G401 (cell line): ENCODE results near the gene PLCL2. TPM values are rescaled to one million over a fixed set of nuclear protein-coding genes. Genes with fewer than 3 reads are reported as not detected.

ENCODE experiments used
- DNase-seq: peaks from one replicate; pipeline ENCODE4 v3.0.0-alpha.2; 2015; ENCODE audit warnings: low spot score
- in situ Hi-C: cut with HindIII; loops from 2 replicates; pipeline ENCODE4 v1.10.0; 2016; ENCODE audit warnings: low sequenced_read_pairs, mixed read lengths
- total RNA-seq: library from RNA; depleted of rRNA; stranded (reverse); fragments of >200 nt; shearing (Covaris generic); gene quantifications from 2 replicates; pipeline ENCODE4 v1.2.3, GENCODE V29; 2014

The PLCL2 gene
- total RNA-seq, 1 experiment from 2014 or later, result not detected

- DNase-seq, result no peak
- in situ Hi-C loops, result no loop called here
These were observed 24.1 kb downstream of the PLCL2 start for GRCh38 chr3:16908896-16909295.

DNA sequence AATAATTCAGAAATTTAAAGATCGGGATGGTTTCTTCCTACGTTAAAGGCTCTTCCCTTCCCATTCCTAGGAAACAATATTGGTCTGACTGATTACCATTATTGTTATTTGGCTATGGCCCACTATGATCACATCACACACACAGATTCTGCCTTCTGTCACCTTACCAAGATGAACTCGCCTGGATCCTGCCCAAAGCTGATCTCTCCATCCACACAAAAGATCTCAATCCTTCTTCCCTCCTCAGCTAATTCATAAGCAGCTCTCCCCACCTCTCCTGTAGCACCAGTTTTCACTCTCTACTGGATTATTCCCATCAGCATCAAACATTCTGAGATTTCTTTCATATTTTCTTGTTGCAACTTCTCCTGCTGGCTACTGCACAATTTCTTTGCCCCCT, 25.0 kb downstream of the PLCL2 start:
- DNase-seq, result peak; percentile 77
- in situ Hi-C loops, result no loop called here

- in situ Hi-C loops, result no loop called here
- peak; percentile 73 for DNase-seq
These were observed 25.5 kb downstream of the PLCL2 start for GRCh38 chr3:16910207-16910606.

DNA sequence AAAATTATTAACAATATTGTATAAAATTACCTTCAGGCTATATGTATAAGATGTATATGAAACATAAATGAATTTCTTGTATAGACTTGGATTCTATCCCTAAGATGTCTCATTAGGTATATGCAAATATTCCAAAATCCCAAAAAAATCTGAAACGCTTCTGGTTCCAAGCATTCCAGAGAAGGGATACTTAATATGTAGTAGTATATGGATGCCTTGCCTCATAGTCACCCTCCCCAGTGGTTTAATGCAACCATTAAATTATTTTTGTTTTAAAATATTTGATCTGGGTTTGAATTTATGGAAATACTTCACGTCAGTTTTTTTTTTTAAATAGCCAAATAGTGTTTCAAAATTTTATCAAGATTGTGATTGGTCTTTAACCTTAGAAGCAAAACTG, 27.2 kb downstream of the PLCL2 start:
- in situ Hi-C loops, result no loop called here

DNA sequence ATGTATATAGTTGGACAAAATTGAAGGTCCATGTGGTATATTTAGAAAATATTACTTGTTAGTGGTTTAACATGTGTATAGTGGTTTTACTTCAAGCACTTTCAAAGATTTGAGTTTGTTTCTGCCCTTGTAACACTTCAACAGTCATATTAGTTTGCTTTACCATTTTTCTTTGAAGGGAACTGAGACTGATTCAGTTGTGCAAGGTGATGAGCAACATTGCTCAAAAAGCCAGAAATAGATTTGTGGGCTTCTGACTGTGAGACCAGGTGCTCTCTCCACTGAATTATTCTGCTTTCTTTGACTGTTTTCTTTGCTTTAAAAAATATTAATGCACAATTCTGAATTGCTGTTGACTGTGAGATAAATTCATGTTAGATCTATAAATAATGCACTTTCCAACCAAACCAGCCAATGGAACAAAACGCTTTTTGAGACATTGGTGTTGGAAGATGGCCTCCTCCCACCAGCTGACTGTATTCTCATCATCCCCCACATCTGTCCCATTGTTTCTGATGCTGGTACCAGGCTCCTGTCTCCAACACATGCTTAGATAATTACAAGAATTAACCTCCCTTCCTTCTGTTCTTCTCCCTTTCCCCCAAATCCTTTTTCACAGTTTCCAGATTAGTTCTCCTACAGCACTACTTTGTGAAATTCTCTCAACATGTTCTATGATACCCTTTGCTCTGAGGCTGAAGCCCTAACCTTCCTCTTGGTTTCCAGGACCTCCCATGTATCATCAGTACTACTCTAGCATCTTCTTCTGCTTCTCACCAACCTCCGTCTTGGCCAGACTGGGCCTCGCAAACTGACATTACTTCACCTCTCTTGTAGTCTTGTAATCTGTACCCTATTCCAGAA, 27.9 kb downstream of the PLCL2 start:
- DNase-seq, result peak; percentile 84
- in situ Hi-C loops, result no loop called here

More for the DNA sequence above, 27.2 kb downstream of the PLCL2 start:
- DNase-seq, result no peak

DNA sequence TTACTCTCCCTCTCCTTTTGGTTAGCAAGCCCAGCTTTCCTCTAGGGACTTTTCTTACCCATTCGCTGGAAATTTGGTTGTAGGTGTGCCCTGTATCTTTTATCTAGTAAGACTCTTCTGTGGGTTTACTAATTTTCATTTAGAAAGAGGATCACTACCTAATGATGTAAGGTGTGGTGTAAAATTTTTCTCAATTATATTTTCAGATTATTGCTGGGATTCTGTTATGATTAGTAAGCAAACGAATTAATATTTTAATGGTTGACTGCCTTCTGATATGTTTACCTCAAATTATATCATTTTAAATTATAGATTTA, 28.5 kb downstream of the PLCL2 start:
- no peak for DNase-seq
- in situ Hi-C loops, result no loop called here

DNA sequence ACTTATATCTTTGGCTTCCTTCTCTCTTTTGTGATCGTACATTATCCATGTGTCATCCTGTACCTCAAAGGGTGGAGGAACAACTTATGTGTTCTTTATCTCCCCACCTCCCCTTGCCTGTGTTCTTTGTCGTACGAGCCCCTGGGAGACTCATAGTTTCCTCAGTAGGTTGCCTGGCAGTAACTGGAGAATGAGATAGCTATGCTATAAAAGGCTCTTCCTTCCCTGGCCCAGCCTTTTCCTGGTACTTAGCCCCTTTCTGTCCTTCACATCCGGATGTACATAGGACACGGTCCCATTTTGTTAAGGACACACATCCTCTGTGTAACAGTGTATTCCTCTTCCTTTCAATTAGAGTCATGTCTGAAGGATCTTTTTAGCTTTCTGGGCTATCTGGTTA, 32.1 kb downstream of the PLCL2 start:
- no peak for DNase-seq
- in situ Hi-C loops, result no loop called here

GRCh38 chr3:16917256-16917935, 32.6 kb downstream of the PLCL2 start:
- DNase-seq, result peak; percentile 28
- in situ Hi-C loops, result no loop called here

DNA sequence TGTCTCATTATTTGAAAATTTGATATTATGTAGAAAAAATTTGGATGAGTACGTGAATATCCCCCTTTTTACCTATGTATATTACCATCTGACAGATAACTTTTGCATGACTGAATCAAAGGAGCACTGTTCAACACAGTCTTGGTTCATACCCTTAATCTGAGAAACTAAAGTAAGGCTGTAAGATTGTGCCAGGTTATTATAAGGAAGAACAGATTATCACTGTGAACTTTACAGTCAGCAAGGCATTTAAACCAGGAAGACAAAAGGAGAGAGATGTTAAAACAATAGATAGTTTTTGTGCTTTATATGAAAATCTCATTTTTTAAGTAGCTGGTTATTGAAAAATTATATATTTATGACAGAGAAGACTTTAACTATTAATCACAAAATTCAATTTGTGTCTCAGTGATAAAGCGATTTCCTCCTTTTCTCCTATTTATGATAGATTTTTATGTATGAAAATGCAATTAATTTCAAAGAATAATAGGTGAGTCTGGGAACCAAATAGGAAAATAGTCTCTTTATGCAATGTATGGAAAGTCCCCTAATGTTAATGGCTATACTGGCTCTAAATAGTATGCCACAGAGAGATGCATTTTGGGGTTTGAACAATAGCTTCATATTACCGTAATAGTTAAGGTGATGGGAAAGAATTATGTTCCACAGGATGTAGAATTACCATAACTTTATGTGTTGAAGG, 33.4 kb downstream of the PLCL2 start:
- in situ Hi-C loops, result no loop called here

GRCh38 chr3:16918683-16919025, 33.9 kb downstream of the PLCL2 start:
- in situ Hi-C loops, result no loop called here

More for the DNA sequence above, 33.4 kb downstream of the PLCL2 start:
- DNase-seq, result no peak

GRCh38 chr3:16923112-16923511, 38.4 kb downstream of the PLCL2 start:
- in situ Hi-C loops, result no loop called here
- no peak for DNase-seq

More at GRCh38 chr3:16918683-16919025, 33.9 kb downstream of the PLCL2 start:
- DNase-seq, result no peak

- in situ Hi-C loops, result no loop called here
- no peak for DNase-seq
These were observed 42.7 kb downstream of the PLCL2 start for GRCh38 chr3:16927485-16927884.

DNA sequence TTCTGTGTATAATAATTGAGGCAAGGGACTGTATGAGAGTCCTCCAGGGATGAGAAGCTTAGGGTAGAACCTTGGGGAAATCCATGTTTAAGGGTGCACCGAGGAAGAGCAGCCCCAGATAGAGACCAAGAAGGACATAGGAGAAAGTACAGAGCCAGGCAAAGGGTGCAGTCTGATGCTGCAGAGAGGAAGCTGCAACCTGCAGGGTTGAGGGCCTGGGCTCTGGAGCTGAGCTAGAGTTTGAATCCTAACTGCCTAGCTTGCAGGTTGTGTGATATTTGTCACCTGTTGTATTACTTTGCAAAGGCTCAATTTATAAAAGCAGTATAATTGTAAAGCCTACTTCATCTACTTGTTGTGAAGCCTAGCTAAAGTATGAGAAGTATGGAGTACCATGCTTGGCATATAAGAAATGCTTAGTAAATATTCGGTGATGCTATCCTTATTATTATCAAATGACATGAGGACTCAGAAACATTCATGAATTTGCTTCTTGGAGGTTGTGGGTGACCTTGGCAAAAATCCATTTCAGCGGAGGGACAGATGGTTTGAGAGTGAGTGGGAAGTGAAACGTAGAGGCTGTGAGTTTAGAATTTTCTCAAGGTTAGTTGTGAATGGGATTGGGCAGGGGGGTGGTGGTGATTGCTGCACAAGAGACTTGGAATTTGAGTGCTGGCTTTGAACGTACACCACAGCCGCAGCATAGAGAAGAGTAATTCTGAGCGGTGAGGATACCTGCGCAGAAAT, 43.8 kb downstream of the PLCL2 start:
- in situ Hi-C loops, result no loop called here
- peak; percentile 77 for DNase-seq

DNA sequence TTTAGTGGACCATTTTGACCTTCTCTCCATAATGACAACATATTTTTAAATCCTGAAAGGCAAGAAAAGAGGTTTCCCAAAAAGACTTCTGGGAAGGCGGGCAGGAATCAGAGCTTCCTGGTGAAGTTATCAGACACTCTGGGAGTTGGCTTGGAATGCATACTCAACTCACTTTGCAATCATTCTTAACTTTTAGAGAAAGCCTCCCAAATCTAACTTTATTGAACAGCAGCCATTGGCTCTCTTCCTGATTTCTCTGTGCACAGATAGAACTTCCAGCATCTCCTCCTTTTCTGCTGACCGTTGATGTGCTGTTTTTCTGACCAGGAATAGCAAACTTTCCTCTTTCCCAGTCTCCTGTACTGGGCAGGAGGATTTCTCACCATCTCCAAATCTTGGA, 44.6 kb downstream of the PLCL2 start:
- in situ Hi-C loops, result no loop called here
- DNase-seq, result no peak

DNA sequence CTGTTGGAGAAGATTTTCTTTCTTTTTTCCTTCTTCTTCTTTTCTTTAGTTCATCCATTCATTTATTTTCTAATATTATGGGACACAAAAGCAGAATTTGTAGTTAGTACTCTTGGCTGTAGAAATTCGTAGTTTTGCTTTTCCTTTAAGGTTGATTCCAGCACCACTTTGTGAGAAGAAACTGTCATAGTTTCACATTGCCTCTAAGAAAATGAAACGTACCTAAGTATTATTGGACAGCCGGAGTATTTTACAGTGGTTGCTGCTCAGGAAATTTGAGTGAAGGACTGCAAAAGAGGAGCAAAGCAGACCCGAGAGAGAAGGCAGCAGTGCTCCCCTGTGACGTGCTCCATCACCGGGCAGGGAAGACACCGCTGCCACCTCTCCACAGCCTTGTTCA, 48.1 kb downstream of the PLCL2 start:
- in situ Hi-C loops, result no loop called here
- DNase-seq, result no peak

DNA sequence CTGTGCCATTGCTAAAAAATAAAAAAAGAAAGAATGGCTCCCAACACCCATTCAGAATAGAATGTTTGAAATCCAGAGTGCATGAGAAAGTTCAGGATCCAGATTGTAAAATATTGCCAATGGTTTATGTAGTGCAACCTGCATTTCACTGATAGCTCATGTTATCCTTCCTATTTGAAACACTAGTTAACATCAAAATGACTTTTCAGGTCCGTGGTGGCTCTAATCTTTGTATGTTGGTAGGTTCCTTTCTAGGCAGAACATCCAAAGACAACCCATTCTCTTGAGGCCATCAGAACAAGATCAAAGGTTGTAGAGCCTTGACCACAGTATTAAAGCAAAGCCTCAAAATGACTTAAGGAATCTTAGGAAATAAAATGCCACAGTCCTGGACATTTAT, 51.0 kb downstream of the PLCL2 start:
- in situ Hi-C loops, result no loop called here
- no peak for DNase-seq

DNA sequence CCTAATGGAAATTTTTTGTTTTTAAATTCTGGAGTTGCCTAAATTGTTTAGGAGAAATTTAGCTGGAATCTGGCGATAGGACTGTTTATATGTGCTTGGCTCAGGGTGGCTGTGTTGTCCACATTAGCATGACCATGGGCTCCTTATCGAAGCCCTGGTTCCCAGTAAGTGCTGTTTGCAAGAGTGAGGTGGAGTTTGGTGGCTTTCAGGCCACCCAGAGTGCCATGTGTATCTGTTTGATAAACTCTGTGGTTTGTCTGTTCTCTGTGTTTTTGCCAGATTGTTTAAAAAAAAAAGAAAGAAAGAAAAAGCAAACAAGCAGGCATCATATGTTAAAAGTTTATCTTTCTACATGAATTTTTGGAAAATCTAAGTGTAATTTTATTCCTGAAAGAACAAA, 51.5 kb downstream of the PLCL2 start:
- in situ Hi-C loops, result no loop called here
- no peak for DNase-seq

DNA sequence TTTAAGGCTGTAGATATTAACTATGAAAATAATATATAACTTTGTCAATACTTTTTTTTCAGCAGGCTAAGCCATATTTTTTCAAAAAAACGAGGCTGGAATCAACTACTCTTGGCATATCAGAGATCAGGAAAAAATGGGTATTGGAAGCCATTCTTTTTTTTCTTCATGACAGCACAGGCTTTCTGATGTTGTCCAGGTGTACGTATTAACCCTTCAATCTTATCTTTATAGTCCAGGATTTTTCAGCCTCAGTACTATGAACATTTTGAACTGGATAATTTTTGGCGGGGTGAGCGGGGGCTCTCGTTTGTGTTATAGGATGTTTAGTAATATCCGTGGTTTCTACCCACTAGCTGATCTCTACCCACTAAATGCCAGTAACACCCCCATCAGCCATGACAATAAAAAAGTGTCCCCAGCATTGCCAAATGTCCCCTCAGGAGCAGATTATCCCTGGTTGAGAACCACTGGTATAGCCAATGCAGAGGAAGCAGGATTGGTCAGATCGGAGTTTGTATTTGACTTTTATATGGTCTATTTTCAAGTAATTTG, 52.0 kb downstream of the PLCL2 start:
- in situ Hi-C loops, result no loop called here
- no peak for DNase-seq

GRCh38 chr3:16937326-16937845, 52.6 kb downstream of the PLCL2 start:
- DNase-seq, result peak; percentile 81
- in situ Hi-C loops, result no loop called here
